Measurements from ENCODE around the gene VPS13D. TPM values are rescaled to one million over a fixed set of nuclear protein-coding genes. Genes with fewer than 3 reads are reported as not detected.

The VPS13D gene
- total RNA-seq, 1 experiment from 2014 or later = 31.6 TPM

GRCh38 chr1:12451560-12451900, 221.7 kb downstream of the VPS13D start:
- no peak for TF ChIP-seq SRF (IDR thresholded peaks at IDR 0.05; ENCODE audit: low read depth)
- TF ChIP-seq MAX (IDR thresholded peaks at IDR 0.05) = no peak
- Histone ChIP-seq H3K4me1 (ENCODE audit: control insufficient read depth in 1 of 2, insufficient read depth in 2 of 2, low read length in 2 of 2) (peaks cover 18 to 56% of the 10 kb centered on the region in 2 experiments; a peak in 3 of 4 replicates), H3K4me2 (ENCODE audit: low read length) (no peak overlapping the region), H3K27me3 (ENCODE audit: insufficient read depth, low read length) (no peaks in the 10 kb centered on the region), H4K20me1 (ENCODE audit: insufficient read depth) (no peaks in the 10 kb centered on the region), H2AFZ (ENCODE audit: low read depth, low read length, poor library complexity, severe bottlenecking) (no peak overlapping the region), H3K9ac (ENCODE audit: low read length) (no peak overlapping the region), H3K36me3 (ENCODE audit: control insufficient read depth in 1 of 2, insufficient read depth in 2 of 2, low read length in 2 of 2) (no peaks in the 10 kb centered on the region), H3K79me2 (ENCODE audit: insufficient read depth, low read length) (no peaks in the 10 kb centered on the region), H3K9me2 (ENCODE audit: insufficient read depth) (0 out of 2 replicates have a peak, but pooled peaks cover 3% of the 10 kb centered on the region), H3K27ac (ENCODE audit: low read depth, low read length) (no peak overlapping the region), H3K9me3 (ENCODE audit: control insufficient read depth in 1 of 2, insufficient read depth in 1 of 2, low read depth in 1 of 2, low read length in 2 of 2) (no peaks in the 10 kb centered on the region), H3K4me3 (replicated peaks in 1 of 2; ENCODE audit: low read depth in 1 of 2, low read length in 2 of 2) (no peak overlapping the region)
- no peak for DNase-seq (ENCODE audit: low read depth, low spot score)
- RAD21 ChIA-PET (ENCODE audit: low non-redundant PET in 1 of 2, low total read pairs in 2 of 2, uncharacterized antibody in 2 of 2, unreplicated experiment in 2 of 2) = no interaction called here
- BruUV-seq (replicated peaks) = no TSS peak
- CTCF ChIA-PET = no interaction called here
- POLR2A ChIA-PET = no interaction called here
- ATAC-seq = no peak
- intact Hi-C loops (cut with micrococcal nuclease) = no loop called here

- peaks cover 18 to 62% of the 10 kb centered on the region in 2 experiments; a peak in 3 of 4 replicates for H3K4me1 ChIP-seq (ENCODE audit: control insufficient read depth in 1 of 2, insufficient read depth in 2 of 2, low read length in 2 of 2)
- no peak for DNase-seq (ENCODE audit: low read depth, low spot score)
- H3K4me2 ChIP-seq (ENCODE audit: low read length) = no peak overlapping the region
- POLR2A ChIA-PET = no interaction called here
- ATAC-seq = no peak
- H3K9ac ChIP-seq (ENCODE audit: low read length) = no peak overlapping the region
- 0 out of 2 replicates have a peak, but pooled peaks cover 3% of the 10 kb centered on the region for H3K9me2 ChIP-seq (ENCODE audit: insufficient read depth)
- no peaks in the 10 kb centered on the region for H3K36me3 ChIP-seq (ENCODE audit: control insufficient read depth in 1 of 2, insufficient read depth in 2 of 2, low read length in 2 of 2)
- BruUV-seq (replicated peaks) = no TSS peak
- H3K27ac ChIP-seq (ENCODE audit: low read depth, low read length) = no peak overlapping the region
- TF ChIP-seq SP1 (IDR thresholded peaks at IDR 0.05; ENCODE audit: low read depth) (no peak), ZBTB33 (IDR thresholded peaks at IDR 0.05; ENCODE audit: extremely low read depth, insufficient replicate concordance, low read length) (no peak), CBX3 (IDR thresholded peaks at IDR 0.05; ENCODE audit: low read depth) (no peak), TCF7L2 (IDR thresholded peaks at IDR 0.05; ENCODE audit: borderline replicate concordance, extremely low read depth, insufficient read depth, insufficient read length) (no peak)
- TF ChIP-seq, protein P1, sequence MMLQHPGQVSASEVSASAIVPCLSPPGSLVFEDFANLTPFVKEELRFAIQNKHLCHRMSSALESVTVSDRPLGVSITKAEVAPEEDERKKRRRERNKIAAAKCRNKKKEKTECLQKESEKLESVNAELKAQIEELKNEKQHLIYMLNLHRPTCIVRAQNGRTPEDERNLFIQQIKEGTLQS (IDR thresholded peaks at IDR 0.05) = no peak
- no peak overlapping the region for H3K4me3 ChIP-seq (replicated peaks in 1 of 2; ENCODE audit: low read depth in 1 of 2, low read length in 2 of 2)
- H3K9me3 ChIP-seq (ENCODE audit: control insufficient read depth in 1 of 2, insufficient read depth in 1 of 2, low read depth in 1 of 2, low read length in 2 of 2) = no peaks in the 10 kb centered on the region
- H3K79me2 ChIP-seq (ENCODE audit: insufficient read depth, low read length) = no peaks in the 10 kb centered on the region
- H4K20me1 ChIP-seq (ENCODE audit: insufficient read depth) = no peaks in the 10 kb centered on the region
- intact Hi-C loops (cut with micrococcal nuclease) = no loop called here
- RAD21 ChIA-PET (ENCODE audit: low non-redundant PET in 1 of 2, low total read pairs in 2 of 2, uncharacterized antibody in 2 of 2, unreplicated experiment in 2 of 2) = no interaction called here
- no peaks in the 10 kb centered on the region for H3K27me3 ChIP-seq (ENCODE audit: insufficient read depth, low read length)
- H2AFZ ChIP-seq (ENCODE audit: low read depth, low read length, poor library complexity, severe bottlenecking) = no peak overlapping the region
- CTCF ChIA-PET = no interaction called here
Observed at GRCh38 chr1:12452262-12452661, 222.4 kb downstream of the VPS13D start.

Data from HCT116 (cell line).